Osteocyte (in vitro differentiated cells): ENCODE results near the gene CLK2. TPM values are rescaled to one million over a fixed set of nuclear protein-coding genes. Genes with fewer than 3 reads are reported as not detected.
A peak's percentile ranks its signal among the peaks of the same experiment; 100 is the strongest.
"Not testable (repeated sequence)": the region's sequence is repeated elsewhere in the genome, so short reads cannot be mapped to it uniquely, and the experiment has no call there.

Source experiments
- DNase-seq: peaks from one replicate; pipeline ENCODE4 v3.0.0; 2021; ENCODE audit warnings: mixed read lengths; ENCODE audit not compliant: unreplicated experiment; ENCODE audit errors: extremely low spot score
- H3K27ac Mint-ChIP-seq: one replicate; pipeline ENCODE4 v1.8.0; 2021; ENCODE audit warnings: mild to moderate bottlenecking, mixed read lengths; ENCODE audit not compliant: unreplicated experiment
- H3K27me3 Mint-ChIP-seq: one replicate; pipeline ENCODE4 v1.8.0; 2021; ENCODE audit warnings: mixed read lengths; ENCODE audit not compliant: unreplicated experiment
- H3K36me3 Mint-ChIP-seq: one replicate; pipeline ENCODE4 v1.8.0; 2021; ENCODE audit warnings: mixed read lengths; ENCODE audit not compliant: unreplicated experiment
- H3K4me1 Mint-ChIP-seq: one replicate; pipeline ENCODE4 v1.8.0; 2021; ENCODE audit warnings: mixed read lengths; ENCODE audit not compliant: unreplicated experiment
- H3K4me3 Mint-ChIP-seq: one replicate; pipeline ENCODE4 v1.8.0; 2021; ENCODE audit warnings: mild to moderate bottlenecking, moderate library complexity, mixed read lengths; ENCODE audit not compliant: unreplicated experiment
- H3K9me3 Mint-ChIP-seq: one replicate; pipeline ENCODE4 v1.8.0; 2021; ENCODE audit warnings: mixed read lengths; ENCODE audit not compliant: unreplicated experiment
- total RNA-seq: library from RNA; stranded (reverse); gene quantifications from 2 replicates; pipeline ENCODE4 v1.2.1, GENCODE V29; 2021
- TF ChIP-seq, protein P1 (sequence below): fragments of 200-600 bp; sonication (generic); IDR thresholded peaks from 2 replicates; pipeline ENCODE4 v1.5.0; 2021; ENCODE audit warnings: antibody characterized with exemption, mild to moderate bottlenecking, moderate library complexity

The CLK2 gene
- total RNA-seq, 1 donor from 2014 or later, result 63.5 TPM

DNA sequence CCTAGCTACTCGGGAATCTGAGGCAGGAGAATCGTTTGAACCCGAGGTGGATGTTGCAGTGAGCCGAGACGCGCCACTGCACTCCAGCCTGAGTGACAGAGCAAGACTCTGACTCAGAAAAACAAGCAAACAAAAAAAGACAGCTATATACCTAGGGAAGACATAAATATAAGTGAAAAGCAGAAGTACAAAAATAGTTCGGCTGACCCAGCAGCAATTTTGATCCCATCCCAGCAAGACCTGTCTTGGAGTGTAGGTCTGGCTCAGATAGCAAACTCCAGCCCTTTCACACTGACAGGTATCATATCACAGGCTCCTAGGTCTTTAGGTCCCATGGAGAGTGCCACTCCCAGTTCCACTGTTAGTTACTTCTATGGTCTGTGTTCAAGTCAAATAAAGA, 50.3 kb downstream of the CLK2 start:
- no peak for DNase-seq
- H3K9me3 Mint-ChIP-seq, result no peaks in the 10 kb centered on the region
- TF ChIP-seq, protein P1, sequence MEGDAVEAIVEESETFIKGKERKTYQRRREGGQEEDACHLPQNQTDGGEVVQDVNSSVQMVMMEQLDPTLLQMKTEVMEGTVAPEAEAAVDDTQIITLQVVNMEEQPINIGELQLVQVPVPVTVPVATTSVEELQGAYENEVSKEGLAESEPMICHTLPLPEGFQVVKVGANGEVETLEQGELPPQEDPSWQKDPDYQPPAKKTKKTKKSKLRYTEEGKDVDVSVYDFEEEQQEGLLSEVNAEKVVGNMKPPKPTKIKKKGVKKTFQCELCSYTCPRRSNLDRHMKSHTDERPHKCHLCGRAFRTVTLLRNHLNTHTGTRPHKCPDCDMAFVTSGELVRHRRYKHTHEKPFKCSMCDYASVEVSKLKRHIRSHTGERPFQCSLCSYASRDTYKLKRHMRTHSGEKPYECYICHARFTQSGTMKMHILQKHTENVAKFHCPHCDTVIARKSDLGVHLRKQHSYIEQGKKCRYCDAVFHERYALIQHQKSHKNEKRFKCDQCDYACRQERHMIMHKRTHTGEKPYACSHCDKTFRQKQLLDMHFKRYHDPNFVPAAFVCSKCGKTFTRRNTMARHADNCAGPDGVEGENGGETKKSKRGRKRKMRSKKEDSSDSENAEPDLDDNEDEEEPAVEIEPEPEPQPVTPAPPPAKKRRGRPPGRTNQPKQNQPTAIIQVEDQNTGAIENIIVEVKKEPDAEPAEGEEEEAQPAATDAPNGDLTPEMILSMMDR, result no peak
- H3K4me1 Mint-ChIP-seq, result peaks cover 47% of the 10 kb centered on the region
- H3K27ac Mint-ChIP-seq, result peak overlapping the region; percentile 57
- no peaks in the 10 kb centered on the region for H3K36me3 Mint-ChIP-seq
- no peaks in the 10 kb centered on the region for H3K27me3 Mint-ChIP-seq
- H3K4me3 Mint-ChIP-seq, result no peak overlapping the region

DNA sequence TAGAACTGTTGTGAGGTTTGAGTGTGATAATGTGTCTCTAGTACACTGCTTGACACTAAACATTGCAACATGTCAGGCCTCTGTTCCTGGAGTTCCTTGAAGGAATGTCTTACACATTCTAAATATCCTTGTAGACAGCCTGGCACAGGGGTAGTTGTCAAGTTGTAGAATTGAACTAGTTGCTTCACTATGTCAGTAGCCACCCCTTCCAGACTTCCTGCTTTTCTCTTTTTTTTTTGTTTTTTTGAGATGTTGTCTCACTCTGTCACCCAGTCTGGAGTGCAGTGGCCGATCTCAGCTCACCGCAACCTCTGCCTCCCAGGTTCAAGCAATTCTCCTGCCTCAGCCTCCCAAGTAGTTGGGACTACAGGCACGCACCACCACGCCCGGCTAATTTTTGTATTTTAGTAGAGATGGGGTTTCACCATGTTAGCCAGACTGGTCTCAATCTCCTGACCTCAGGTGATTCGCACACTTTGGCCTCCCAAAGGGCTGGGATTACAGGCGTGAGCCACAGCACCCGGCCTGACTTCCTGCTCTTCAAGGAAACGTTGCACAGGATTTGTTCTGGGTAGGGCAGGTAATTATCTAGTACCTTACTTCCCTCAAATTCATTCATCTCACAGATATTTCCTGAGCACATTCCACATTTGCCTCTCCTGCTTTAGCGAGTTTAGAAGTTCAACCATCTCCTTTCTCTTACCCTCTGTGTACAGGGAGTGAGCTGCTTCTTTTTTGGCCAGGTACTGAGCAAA, 52.9 kb downstream of the CLK2 start:
- not testable (repeated sequence) for H3K9me3 Mint-ChIP-seq, DNase-seq, H3K36me3 Mint-ChIP-seq, H3K27me3 Mint-ChIP-seq, H3K4me3 Mint-ChIP-seq, H3K27ac Mint-ChIP-seq
- H3K4me1 Mint-ChIP-seq, result peaks cover 26% of the 10 kb centered on the region

DNA sequence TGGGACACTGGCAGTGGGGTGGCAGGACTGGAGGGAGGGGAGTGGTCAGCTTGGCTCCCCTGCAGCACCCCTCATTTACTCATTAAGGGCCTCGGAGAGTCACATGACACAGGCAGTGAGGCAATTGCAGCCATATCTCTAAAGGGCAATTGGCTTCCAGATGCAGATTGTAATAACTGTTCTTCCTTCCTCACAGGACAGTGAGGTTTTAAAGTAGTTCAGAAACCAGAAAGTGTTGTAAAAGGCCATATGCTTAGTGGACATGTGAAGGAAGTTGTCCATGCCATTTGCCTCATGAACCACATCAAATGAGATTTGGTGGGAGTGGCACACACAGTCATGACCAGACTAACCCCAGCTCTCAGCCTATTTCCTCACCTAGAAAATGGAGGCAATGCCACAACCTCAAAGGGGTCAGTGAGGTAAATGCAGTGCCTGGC, 53.7 kb downstream of the CLK2 start:
- Mint-ChIP-seq H3K4me1 (peaks cover 20% of the 10 kb centered on the region), H3K9me3 (no peaks in the 10 kb centered on the region), H3K27ac (peak overlapping the region; percentile 63), H3K36me3 (no peaks in the 10 kb centered on the region), H3K4me3 (no peak overlapping the region), H3K27me3 (no peaks in the 10 kb centered on the region)
- TF ChIP-seq, protein P1, result no peak
- no peak for DNase-seq

DNA sequence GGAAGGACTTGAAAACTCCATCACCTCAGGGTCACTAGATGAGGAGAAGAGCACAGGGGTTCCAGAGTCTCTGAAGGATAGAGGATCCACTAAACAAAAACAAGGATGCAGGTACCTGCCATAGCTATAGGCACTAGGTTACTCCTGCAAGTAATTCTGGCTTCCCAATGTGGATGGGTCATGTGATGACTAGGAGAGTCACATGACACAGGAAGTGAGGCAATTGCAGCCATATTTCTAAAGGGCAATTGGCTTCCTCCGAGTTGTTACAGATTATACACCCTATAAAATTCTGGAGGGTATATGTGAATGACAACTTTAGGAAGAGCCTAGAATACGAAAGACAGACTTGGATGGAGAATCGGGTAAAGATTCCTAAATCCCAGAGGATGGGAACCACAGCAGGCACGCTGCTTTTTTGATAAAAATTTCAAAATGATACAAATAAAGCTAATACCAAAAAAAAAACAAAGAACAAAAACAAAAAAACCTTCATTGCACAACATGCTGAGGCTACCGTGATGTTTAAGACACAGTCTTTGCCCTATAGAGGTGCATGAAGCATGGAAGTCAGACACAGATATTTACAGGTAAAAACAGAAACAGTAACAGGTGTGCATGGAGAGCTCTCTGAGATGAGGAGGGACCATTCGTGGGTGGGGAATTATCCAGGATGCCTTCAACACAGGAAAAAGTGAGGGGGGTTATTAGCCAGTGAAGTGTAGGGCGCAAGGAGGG, 54.3 kb downstream of the CLK2 start:
- no peak for DNase-seq
- peak overlapping the region; percentile 60 for H3K4me3 Mint-ChIP-seq
- TF ChIP-seq, protein P1, result no peak
- H3K4me1 Mint-ChIP-seq, result peaks cover 15% of the 10 kb centered on the region
- H3K36me3 Mint-ChIP-seq, result no peaks in the 10 kb centered on the region
- no peaks in the 10 kb centered on the region for H3K27me3 Mint-ChIP-seq
- no peaks in the 10 kb centered on the region for H3K9me3 Mint-ChIP-seq
- peak overlapping the region; percentile 63 for H3K27ac Mint-ChIP-seq

DNA sequence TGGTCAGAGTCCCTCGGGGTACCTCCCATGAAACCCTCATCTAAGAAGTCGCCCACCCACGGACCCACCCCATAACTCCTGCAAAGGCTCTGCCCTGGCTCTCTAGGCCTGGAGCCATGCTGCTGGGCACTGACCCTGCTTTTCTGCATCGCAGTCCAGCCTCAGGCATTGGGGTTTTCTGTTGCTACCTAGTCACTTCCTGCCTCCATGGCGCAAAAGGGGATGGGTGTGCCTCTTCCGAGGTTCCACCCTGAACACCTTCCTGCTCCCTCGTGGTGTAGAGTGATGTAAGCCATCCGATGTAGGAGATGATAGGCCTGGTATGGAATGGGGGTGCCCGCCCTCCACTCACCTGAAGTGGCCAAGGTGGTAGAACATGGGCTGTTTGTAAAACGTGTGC, 58.6 kb downstream of the CLK2 start:
- H3K4me3 Mint-ChIP-seq, result not testable (repeated sequence)

More for the DNA sequence above, 58.6 kb downstream of the CLK2 start:
- H3K9me3 Mint-ChIP-seq, H3K36me3 Mint-ChIP-seq, DNase-seq, H3K27me3 Mint-ChIP-seq, H3K27ac Mint-ChIP-seq: not testable (repeated sequence)
- H3K4me1 Mint-ChIP-seq, result peaks cover 19% of the 10 kb centered on the region

Other genes with a start within 250 kb of the CLK2 start
- 0.75 and 1.0 TPM in 2 replicates for gene DCST2, start 239.7 kb downstream of the CLK2 start, total RNA-seq
- gene DCST1, start 239.7 kb downstream of the CLK2 start, total RNA-seq, result not detected in 2 replicates
- 88.4 and 89.4 TPM in 2 replicates for gene ADAM15, start 222.2 kb downstream of the CLK2 start, total RNA-seq
- 10.1 and 12.4 TPM in 2 replicates for gene EFNA4, start 209.8 kb downstream of the CLK2 start, total RNA-seq
- 2.1 and 2.9 TPM in 2 replicates for gene EFNA3, start 194.7 kb downstream of the CLK2 start, total RNA-seq
- gene EFNA1, start 145.6 kb downstream of the CLK2 start, total RNA-seq, result 29.3 and 31.3 TPM in 2 replicates
- 26.5 and 26.6 TPM in 2 replicates for gene SLC50A1, start 137.7 kb downstream of the CLK2 start, total RNA-seq
- 61.3 and 64.4 TPM in 2 replicates for gene DPM3, start 133.0 kb downstream of the CLK2 start, total RNA-seq
- gene KRTCAP2, start 100.2 kb downstream of the CLK2 start, total RNA-seq, result 190 and 201 TPM in 2 replicates
- gene TRIM46, start 99.7 kb downstream of the CLK2 start, total RNA-seq, result 6.1 and 7.7 TPM in 2 replicates
- gene THBS3, start 65.6 kb downstream of the CLK2 start, total RNA-seq, result 55.4 and 57.2 TPM in 2 replicates
- 31.9 and 33.2 TPM in 2 replicates for gene MTX1, start 64.8 kb downstream of the CLK2 start, total RNA-seq
- 36.6 and 37.6 TPM in 2 replicates for gene ENTREP3, start 18.0 kb downstream of the CLK2 start, total RNA-seq
- gene SCAMP3, start 11.1 kb downstream of the CLK2 start, total RNA-seq, result 73.7 and 74.6 TPM in 2 replicates
- gene HCN3, start 4.0 kb upstream of the CLK2 start, total RNA-seq, result 3.7 and 4.1 TPM in 2 replicates
- not detected in 2 replicates for gene PKLR, start 27.9 kb upstream of the CLK2 start, total RNA-seq
- gene FDPS, start 35.4 kb upstream of the CLK2 start, total RNA-seq, result 119 and 127 TPM in 2 replicates
- gene RUSC1, start 47.4 kb upstream of the CLK2 start, total RNA-seq, result 34.4 and 35.4 TPM in 2 replicates